HG02588 (cell line): ENCODE measurements around the gene PTPN7.
"Not testable (repeated sequence)": the region's sequence is repeated elsewhere in the genome, so short reads cannot be mapped to it uniquely, and the experiment has no call there.

Experiments used
- ATAC-seq: cut with Tn5 transposase; IDR thresholded peaks from one replicate; pipeline ENCODE4 v1.9.1; 2021; ENCODE audit warnings: mild to moderate bottlenecking, moderate library complexity; ENCODE audit not compliant: unreplicated experiment

The PTPN7 gene

DNA sequence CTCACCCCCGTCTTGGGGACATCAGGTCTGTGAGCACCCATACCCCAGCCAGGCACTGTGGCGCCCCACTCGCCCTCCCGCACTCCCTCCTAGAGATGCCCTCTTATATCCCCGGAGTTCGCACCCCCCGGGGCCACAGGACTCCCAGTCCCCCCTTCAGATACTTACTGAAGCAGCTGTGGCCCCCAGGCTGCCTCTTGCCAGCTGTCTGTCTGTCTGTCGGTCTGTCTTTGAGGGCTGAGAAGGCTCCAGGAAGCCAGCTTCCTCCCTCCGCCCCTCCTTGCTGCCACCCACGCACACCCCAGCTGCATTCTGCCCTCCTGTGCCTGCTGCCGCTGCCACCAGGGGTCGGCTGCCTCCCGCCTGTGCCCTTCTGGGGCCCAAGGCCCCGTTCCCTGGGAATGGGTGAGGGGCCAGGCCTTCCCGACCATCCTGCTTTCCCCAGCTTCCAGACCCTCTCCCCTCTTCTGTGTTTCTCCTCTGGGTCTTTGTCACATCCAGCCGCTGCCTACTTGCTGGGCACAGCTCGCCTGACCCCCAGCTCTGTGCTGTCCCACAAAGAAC, at the start of gene PTPN7:
Gene PTPN7 (minus strand): TSS at position 226 of the 564 bp plus-strand sequence. CDS start 1,200 bp downstream, outside the sequence.
- ATAC-seq: peak; percentile 52

GRCh38 chr1:202208351-202208857, 48.0 kb upstream of the PTPN7 start:
- ATAC-seq: no peak

GRCh38 chr1:202207292-202207691, 46.9 kb upstream of the PTPN7 start:
- no peak for ATAC-seq

GRCh38 chr1:202205523-202206190, 45.3 kb upstream of the PTPN7 start:
- ATAC-seq: no peak

GRCh38 chr1:202204065-202204464, 43.7 kb upstream of the PTPN7 start:
- no peak for ATAC-seq

GRCh38 chr1:202203238-202204039, 43.0 kb upstream of the PTPN7 start:
- no peak for ATAC-seq

DNA sequence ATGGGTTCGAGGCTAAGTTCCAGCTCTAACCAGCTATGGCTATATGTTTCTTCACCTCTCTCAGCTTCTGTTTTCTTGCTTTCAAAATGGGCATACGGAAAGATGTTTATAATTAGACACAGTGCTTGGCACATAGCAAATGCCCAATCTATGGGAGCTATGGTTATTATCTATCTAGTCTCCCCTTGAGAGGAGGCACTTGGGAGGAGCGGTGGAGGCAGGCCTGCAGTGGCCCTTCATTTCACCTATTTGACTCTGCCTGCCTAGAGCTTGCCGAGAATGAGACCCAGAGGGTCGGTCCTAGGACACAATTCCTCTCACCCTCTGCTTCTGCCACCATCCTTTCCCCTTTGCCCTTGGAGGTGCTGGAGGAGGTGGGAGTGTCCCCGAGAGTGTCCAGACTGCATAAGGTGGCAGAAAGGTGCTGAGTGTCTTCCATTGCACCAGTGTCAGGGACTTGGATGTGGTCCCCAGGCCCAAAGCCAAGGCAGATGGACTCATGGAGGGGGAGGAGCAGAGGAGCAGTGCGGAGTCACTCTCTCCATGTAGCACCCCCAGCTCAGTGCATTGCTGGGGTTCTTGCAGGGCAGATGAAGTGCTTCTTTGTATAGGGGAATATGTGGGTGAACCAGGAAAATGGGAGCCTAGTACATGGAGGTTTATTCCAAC, 42.2 kb upstream of the PTPN7 start:
- no peak for ATAC-seq

DNA sequence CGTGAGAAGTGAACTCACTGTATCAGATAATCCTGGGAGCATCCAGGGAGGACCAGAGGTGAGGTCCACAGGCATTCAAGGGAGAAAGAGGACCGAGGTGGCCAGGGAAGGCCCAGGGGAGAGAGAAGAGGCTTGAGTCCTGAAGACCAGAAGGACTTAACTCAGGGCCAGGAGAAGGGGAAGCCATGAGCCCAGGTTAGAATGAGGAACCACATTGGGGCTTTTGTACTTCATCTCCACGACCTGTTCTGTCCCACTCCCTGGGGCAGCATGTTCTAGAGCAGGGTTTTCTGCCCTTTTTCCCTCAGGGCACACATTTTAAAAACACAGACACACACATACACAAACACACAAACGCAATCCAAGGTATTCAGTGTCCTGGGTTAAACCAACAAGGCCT, 41.6 kb upstream of the PTPN7 start:
- no peak for ATAC-seq

GRCh38 chr1:202201266-202201665, 40.9 kb upstream of the PTPN7 start:
- ATAC-seq: no peak

- ATAC-seq: no peak
These were observed 40.3 kb upstream of the PTPN7 start for GRCh38 chr1:202200669-202201068.

GRCh38 chr1:202200112-202200548, 39.7 kb upstream of the PTPN7 start:
- no peak for ATAC-seq

DNA sequence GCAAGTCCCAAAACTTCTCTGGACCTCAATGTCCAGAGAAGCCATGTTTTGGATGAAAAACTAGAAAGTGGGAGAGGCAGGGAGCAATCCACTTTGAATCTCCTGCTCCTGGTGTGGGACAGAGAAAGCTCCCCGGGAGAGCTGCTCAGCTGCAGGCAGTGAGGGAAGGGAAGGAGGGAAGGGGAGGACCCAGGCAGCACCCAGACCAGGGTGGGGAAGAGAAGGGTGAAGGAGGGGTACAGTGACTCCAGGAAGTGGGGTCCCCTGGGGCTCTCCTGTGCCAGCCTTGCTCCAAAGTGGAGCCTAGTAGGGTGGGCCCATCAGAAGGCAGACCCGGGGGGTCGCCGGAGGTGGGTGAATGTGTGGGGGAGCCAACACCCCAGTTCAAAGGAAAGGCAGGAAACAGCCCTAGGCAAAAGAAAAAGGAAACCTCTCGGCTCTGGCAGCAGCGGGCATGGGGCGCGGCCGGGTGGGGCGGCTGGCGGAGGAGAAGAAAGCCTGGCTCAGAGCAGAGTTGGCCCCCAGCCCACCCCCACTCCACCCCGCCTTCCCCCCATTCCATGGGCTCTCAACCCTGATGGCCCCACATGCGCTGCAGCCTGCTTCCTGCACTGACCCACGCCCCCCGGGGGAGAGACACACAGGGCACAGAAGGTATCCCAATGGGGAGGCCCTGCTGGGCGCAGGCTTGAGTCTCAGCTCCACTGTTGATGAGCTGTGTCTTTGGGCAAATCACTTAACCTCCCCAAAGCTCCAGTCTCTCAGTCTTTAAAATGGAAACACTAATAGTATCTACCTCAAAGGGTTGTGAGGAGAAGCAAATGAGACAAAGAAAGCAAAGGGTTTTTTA, 38.9 kb upstream of the PTPN7 start:
- ATAC-seq: no peak

DNA sequence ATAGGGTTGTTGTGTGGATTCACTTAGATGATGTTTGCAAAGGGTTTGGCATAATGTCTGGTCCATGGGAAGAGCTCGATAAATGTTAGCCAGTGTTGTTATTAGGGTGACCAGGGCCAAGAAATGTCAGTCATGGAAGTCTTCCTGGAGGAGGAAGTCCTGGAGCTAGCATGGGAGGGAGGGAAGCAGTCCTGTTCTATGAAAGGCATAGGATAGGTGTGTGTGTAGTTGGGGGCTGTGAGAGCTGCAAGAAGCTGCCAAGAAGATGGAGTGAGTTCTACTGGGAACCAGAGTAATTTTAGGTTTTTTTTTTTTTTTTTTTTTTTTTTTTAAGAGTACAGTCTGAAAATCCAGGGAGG, 37.9 kb upstream of the PTPN7 start:
- ATAC-seq: no peak

GRCh38 chr1:202197653-202198365, 37.4 kb upstream of the PTPN7 start:
- ATAC-seq: no peak

GRCh38 chr1:202194328-202194648, 33.9 kb upstream of the PTPN7 start:
- ATAC-seq: no peak

- ATAC-seq: no peak
These were observed 33.4 kb upstream of the PTPN7 start, which contains the start of gene LGR6 for GRCh38 chr1:202193614-202194327. Gene LGR6, plus strand, starts transcription at chr1:202193799. Its CDS starts 191 bp downstream, at chr1:202193990.

GRCh38 chr1:202192770-202193613, 32.6 kb upstream of the PTPN7 start:
- no peak for ATAC-seq

- ATAC-seq: not testable (repeated sequence)
These were observed 31.0 kb upstream of the PTPN7 start for GRCh38 chr1:202191391-202191790.
